Neural progenitor cell (in vitro differentiated cells): ENCODE data around the gene WDR7.

Experiments
- EZH2phosphoT487 ChIP-seq: fragments of 200-600 bp; sonication (generic); IDR thresholded peaks from 2 replicates; pipeline ENCODE4 v1.6.1; 2017; ENCODE audit warnings: antibody characterized with exemption
- TF ChIP-seq, protein P1 (sequence below): fragments of 200-600 bp; sonication (generic); IDR thresholded peaks from 2 replicates; pipeline ENCODE4 v1.5.1; 2017; ENCODE audit warnings: antibody characterized with exemption, mild to moderate bottlenecking

DNA sequence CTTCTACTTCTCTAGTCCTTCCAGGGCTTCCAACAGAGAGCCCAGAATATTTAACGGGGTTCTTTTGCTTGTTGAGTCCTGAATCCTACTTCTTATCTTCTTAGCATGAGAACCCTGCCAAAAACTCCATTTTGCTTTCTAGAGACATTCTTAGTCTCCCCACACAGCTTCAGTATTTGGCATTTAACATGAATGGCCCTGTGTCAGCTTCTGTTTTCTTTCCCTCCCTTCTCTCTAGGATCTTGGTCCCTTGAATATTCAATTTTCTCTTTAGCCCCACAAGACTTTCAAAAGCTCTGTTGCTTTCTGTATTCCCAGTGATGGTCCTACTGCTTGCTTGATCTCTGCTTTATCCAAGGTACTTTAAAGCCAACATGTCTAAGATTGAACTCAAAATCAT lies 89.5 kb downstream of the WDR7 start:
- TF ChIP-seq, protein P1, sequence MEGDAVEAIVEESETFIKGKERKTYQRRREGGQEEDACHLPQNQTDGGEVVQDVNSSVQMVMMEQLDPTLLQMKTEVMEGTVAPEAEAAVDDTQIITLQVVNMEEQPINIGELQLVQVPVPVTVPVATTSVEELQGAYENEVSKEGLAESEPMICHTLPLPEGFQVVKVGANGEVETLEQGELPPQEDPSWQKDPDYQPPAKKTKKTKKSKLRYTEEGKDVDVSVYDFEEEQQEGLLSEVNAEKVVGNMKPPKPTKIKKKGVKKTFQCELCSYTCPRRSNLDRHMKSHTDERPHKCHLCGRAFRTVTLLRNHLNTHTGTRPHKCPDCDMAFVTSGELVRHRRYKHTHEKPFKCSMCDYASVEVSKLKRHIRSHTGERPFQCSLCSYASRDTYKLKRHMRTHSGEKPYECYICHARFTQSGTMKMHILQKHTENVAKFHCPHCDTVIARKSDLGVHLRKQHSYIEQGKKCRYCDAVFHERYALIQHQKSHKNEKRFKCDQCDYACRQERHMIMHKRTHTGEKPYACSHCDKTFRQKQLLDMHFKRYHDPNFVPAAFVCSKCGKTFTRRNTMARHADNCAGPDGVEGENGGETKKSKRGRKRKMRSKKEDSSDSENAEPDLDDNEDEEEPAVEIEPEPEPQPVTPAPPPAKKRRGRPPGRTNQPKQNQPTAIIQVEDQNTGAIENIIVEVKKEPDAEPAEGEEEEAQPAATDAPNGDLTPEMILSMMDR: no peak
- no peak for TF ChIP-seq EZH2phosphoT487
